BLaER1 treated with 17β-estradiol and CSF1 and Interleukin-3, amounts not matched to agents 10 nM and 100 nM (cell line): ENCODE measurements around the gene HIRA.

Source experiments
- H3K27ac ChIP-seq, 11 experiments: shearing (Covaris generic); formaldehyde crosslinking; 2 replicates each; pipeline ENCODE4 v1.8.1; 2022
- H3K27me3 ChIP-seq, 11 experiments: shearing (Covaris generic); formaldehyde crosslinking; 2 replicates each; pipeline ENCODE4 v1.8.1; 2022
- H3K36me3 ChIP-seq, 11 experiments: shearing (Covaris generic); formaldehyde crosslinking; 2 replicates each; pipeline ENCODE4 v1.8.1; 2022
- H3K4me1 ChIP-seq, 10 experiments: shearing (Covaris generic); formaldehyde crosslinking; 2 replicates each; pipeline ENCODE4 v1.8.1; 2022
- H3K4me2 ChIP-seq, 11 experiments: shearing (Covaris generic); formaldehyde crosslinking; 2 replicates each; pipeline ENCODE4 v1.8.1; 2022
- H3K4me3 ChIP-seq, 10 experiments: shearing (Covaris generic); formaldehyde crosslinking; 2 replicates each; pipeline ENCODE4 v1.8.1; 2022
- H3K9ac ChIP-seq, 11 experiments: shearing (Covaris generic); formaldehyde crosslinking; 2 replicates each; pipeline ENCODE4 v1.8.1; 2022
- H3K9me3 ChIP-seq, 11 experiments: shearing (Covaris generic); formaldehyde crosslinking; replicated peaks in 1 of 11; 2 replicates each; pipeline ENCODE4 v1.8.1; 2022
- H4K20me1 ChIP-seq, 11 experiments: shearing (Covaris generic); formaldehyde crosslinking; 2 replicates each; pipeline ENCODE4 v1.8.1; 2022
- Cebpa-rat ChIP-seq, 11 experiments: shearing (Covaris generic); IDR thresholded peaks; 2 replicates each; pipeline ENCODE4 v1.8.1; 2022

Gene HIRA

GRCh38 chr22:19466848-19467752 lies 35.6 kb upstream of the HIRA start:
- Histone ChIP-seq H3K27ac (no peak overlapping the region), H3K36me3 (peaks cover 88 to 100% (median 98%) of the 10 kb centered on the region in 11 experiments), H3K4me3 (no peak overlapping the region), H3K27me3 (no peaks in the 10 kb centered on the region), H3K4me1 (peaks cover 0 to 22% (median 16%) of the 10 kb centered on the region in 10 experiments; a peak in 14 of 20 replicates), H4K20me1 (peaks cover 0 to 73% (median 49%) of the 10 kb centered on the region in 11 experiments; a peak in 18 of 22 replicates), H3K9ac (no peak overlapping the region), H3K9me3 (no peaks in the 10 kb centered on the region), H3K4me2 (no peak overlapping the region)
- no peak for TF ChIP-seq Cebpa-rat (IDR thresholded peaks at IDR 0.05)

- Histone ChIP-seq H4K20me1 (peaks cover 0 to 64% (median 40%) of the 10 kb centered on the region in 11 experiments; a peak in 18 of 22 replicates), H3K4me3 (no peak overlapping the region), H3K9me3 (no peaks in the 10 kb centered on the region), H3K4me1 (peaks cover 0 to 22% (median 16%) of the 10 kb centered on the region in 10 experiments; a peak in 14 of 20 replicates), H3K4me2 (no peak overlapping the region), H3K27ac (no peak overlapping the region), H3K36me3 (peaks cover 88 to 100% (median 97%) of the 10 kb centered on the region in 11 experiments), H3K9ac (peak overlapping the region in 1 of 11 experiments; percentile 38; a peak in 1 of 22 replicates), H3K27me3 (no peaks in the 10 kb centered on the region)
- no peak for TF ChIP-seq Cebpa-rat (IDR thresholded peaks at IDR 0.05)
Measured at GRCh38 chr22:19466126-19466716, 34.7 kb upstream of the HIRA start.

GRCh38 chr22:19464975-19465374 lies 33.4 kb upstream of the HIRA start:
- no peak for TF ChIP-seq Cebpa-rat (IDR thresholded peaks at IDR 0.05)
- Histone ChIP-seq H3K9ac (peak overlapping the region in 6 of 11 experiments; percentile 1 to 36 (median 19); a peak in 5 of 22 replicates), H3K27ac (peak overlapping the region in 1 of 11 experiments; percentile 45; a peak in 1 of 22 replicates)

GRCh38 chr22:19464546-19464945 lies 33.0 kb upstream of the HIRA start:
- H3K4me3 ChIP-seq = no peak overlapping the region
- TF ChIP-seq Cebpa-rat (IDR thresholded peaks at IDR 0.05) = no peak
- no peaks in the 10 kb centered on the region for H3K27me3 ChIP-seq
- peak overlapping the region in 8 of 11 experiments; percentile 28 to 67 (median 50); a peak in 15 of 22 replicates for H3K4me2 ChIP-seq
- H3K9ac ChIP-seq = peak overlapping the region in 8 of 11 experiments; percentile 1 to 48 (median 26); a peak in 10 of 22 replicates
- no peaks in the 10 kb centered on the region for H3K9me3 ChIP-seq
- H3K4me1 ChIP-seq = peaks cover 0 to 22% (median 16%) of the 10 kb centered on the region in 10 experiments; a peak in 14 of 20 replicates
- H4K20me1 ChIP-seq = peaks cover 0 to 47% (median 32%) of the 10 kb centered on the region in 11 experiments; a peak in 17 of 22 replicates
- H3K27ac ChIP-seq = peak overlapping the region in 4 of 11 experiments; percentile 21 to 45 (median 30); a peak in 5 of 22 replicates
- H3K36me3 ChIP-seq = peaks cover 88 to 100% (median 97%) of the 10 kb centered on the region in 11 experiments

More at GRCh38 chr22:19464975-19465374, 33.4 kb upstream of the HIRA start:
- Histone ChIP-seq H3K4me1 (peaks cover 0 to 22% (median 16%) of the 10 kb centered on the region in 10 experiments; a peak in 14 of 20 replicates), H3K9me3 (no peaks in the 10 kb centered on the region), H3K36me3 (peaks cover 88 to 100% (median 97%) of the 10 kb centered on the region in 11 experiments), H3K4me2 (peak overlapping the region in 8 of 11 experiments; percentile 28 to 67 (median 50); a peak in 13 of 22 replicates), H3K27me3 (no peaks in the 10 kb centered on the region), H4K20me1 (peaks cover 0 to 51% (median 36%) of the 10 kb centered on the region in 11 experiments; a peak in 17 of 22 replicates), H3K4me3 (no peak overlapping the region)

- H3K36me3 ChIP-seq = peaks cover 88 to 100% (median 95%) of the 10 kb centered on the region in 11 experiments
- peaks cover 0 to 22% (median 16%) of the 10 kb centered on the region in 10 experiments; a peak in 14 of 20 replicates for H3K4me1 ChIP-seq
- peak overlapping the region in 5 of 11 experiments; percentile 5 to 45 (median 25); a peak in 5 of 22 replicates for H3K27ac ChIP-seq
- no peak for TF ChIP-seq Cebpa-rat (IDR thresholded peaks at IDR 0.05)
- no peaks in the 10 kb centered on the region for H3K9me3 ChIP-seq
- peak overlapping the region in 8 of 11 experiments; percentile 28 to 67 (median 50); a peak in 15 of 22 replicates for H3K4me2 ChIP-seq
- H3K9ac ChIP-seq = peak overlapping the region in 8 of 11 experiments; percentile 1 to 48 (median 26); a peak in 9 of 22 replicates
- H3K27me3 ChIP-seq = no peaks in the 10 kb centered on the region
- no peak overlapping the region for H3K4me3 ChIP-seq
- peaks cover 0 to 39% (median 24%) of the 10 kb centered on the region in 11 experiments; a peak in 17 of 22 replicates for H4K20me1 ChIP-seq
Measured at GRCh38 chr22:19463491-19464469, 32.2 kb upstream of the HIRA start.

GRCh38 chr22:19463008-19463407 lies 31.5 kb upstream of the HIRA start:
- Histone ChIP-seq H3K9me3 (no peaks in the 10 kb centered on the region), H3K4me3 (no peak overlapping the region), H4K20me1 (peaks cover 0 to 32% (median 20%) of the 10 kb centered on the region in 11 experiments; a peak in 14 of 22 replicates), H3K36me3 (peaks cover 88 to 100% (median 95%) of the 10 kb centered on the region in 11 experiments), H3K4me2 (no peak overlapping the region), H3K27ac (no peak overlapping the region), H3K9ac (no peak overlapping the region), H3K4me1 (peaks cover 0 to 22% (median 16%) of the 10 kb centered on the region in 10 experiments; a peak in 14 of 20 replicates), H3K27me3 (no peaks in the 10 kb centered on the region)
- no peak for TF ChIP-seq Cebpa-rat (IDR thresholded peaks at IDR 0.05)

GRCh38 chr22:19461506-19461905 lies 30.0 kb upstream of the HIRA start:
- H3K4me2 ChIP-seq = no peak overlapping the region
- peaks cover 88 to 100% (median 95%) of the 10 kb centered on the region in 11 experiments for H3K36me3 ChIP-seq
- H4K20me1 ChIP-seq = peaks cover 0 to 22% (median 13%) of the 10 kb centered on the region in 11 experiments; a peak in 12 of 22 replicates
- no peak overlapping the region for H3K9ac ChIP-seq
- TF ChIP-seq Cebpa-rat (IDR thresholded peaks at IDR 0.05) = no peak
- H3K27ac ChIP-seq = no peak overlapping the region
- H3K4me3 ChIP-seq = no peak overlapping the region
- H3K27me3 ChIP-seq = no peaks in the 10 kb centered on the region
- peaks cover 0 to 22% (median 16%) of the 10 kb centered on the region in 10 experiments; a peak in 15 of 20 replicates for H3K4me1 ChIP-seq
- H3K9me3 ChIP-seq = no peaks in the 10 kb centered on the region
